GM10266 (cell line): ENCODE measurements around the gene NBDY.

Experiments
- DNase-seq: peaks from one replicate; pipeline ENCODE4 v3.0.0; 2012; ENCODE audit errors: extremely low spot score
- CTCF ChIP-seq: IDR thresholded peaks from 2 replicates; pipeline ENCODE4 v1.5.1; 2012; ENCODE audit warnings: mild to moderate bottlenecking, low read depth; ENCODE audit not compliant: control insufficient read depth, insufficient read depth; ENCODE audit errors: missing control alignments

NBDY gene

GRCh38 chrX:56786889-56787733, 58.1 kb downstream of the NBDY start:
- no peak for TF ChIP-seq CTCF
- no peak for DNase-seq

GRCh38 chrX:56787734-56788152, 58.7 kb downstream of the NBDY start:
- TF ChIP-seq CTCF: no peak
- DNase-seq: no peak

- no peak for TF ChIP-seq CTCF
- DNase-seq: no peak
These were observed 59.2 kb downstream of the NBDY start for GRCh38 chrX:56788229-56788628.

DNA sequence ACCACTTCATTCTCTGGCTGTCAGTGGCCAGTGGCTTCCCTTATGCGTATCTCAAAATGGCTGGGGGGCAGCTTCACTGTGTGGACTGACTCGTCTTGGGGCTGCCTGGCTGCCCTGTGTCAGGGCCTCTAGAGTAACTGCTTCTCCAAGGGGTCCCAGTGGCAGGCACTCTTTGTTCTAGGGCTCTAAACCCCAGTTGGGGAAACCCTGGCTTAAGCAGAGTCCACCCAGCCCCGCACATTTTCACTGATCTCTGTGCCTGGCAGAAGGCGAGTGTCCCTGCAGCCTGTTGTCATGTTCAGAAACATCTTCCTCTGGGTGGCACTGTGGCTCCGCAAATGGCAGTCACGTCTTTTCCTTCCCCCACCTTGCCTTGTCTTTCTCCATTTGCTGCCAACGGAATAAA, 59.7 kb downstream of the NBDY start:
- no peak for TF ChIP-seq CTCF
- no peak for DNase-seq

- no peak for TF ChIP-seq CTCF
- no peak for DNase-seq
These were observed 60.6 kb downstream of the NBDY start for GRCh38 chrX:56789518-56790070.

DNA sequence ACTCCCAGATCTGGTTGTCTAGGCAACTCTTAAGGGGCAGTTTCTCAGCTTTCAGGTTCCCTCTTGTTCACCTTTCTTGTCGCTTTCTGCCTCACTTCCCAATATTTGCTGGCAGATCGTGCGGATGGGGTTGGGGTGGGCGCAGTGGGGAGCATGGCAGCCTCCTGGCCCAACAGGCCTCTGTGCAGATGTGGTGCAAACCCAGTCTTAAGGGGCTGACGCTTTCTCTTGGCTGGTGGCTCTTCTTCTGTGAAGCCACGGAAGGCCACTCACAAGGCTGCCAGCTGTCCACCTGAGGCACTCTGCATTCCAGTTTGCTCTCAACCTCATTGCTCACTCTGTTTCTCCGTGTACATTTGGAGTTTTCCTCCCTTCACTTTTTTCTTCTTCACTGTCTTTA, 61.7 kb downstream of the NBDY start:
- DNase-seq: no peak
- TF ChIP-seq CTCF: no peak

- TF ChIP-seq CTCF: no peak
- DNase-seq: no peak
These were observed 62.4 kb downstream of the NBDY start for GRCh38 chrX:56791456-56791855.
